RPMI8226 (cell line): Measurements from ENCODE around the gene GNAQ.

Experiments used
- DNase-seq: peaks from one replicate; pipeline ENCODE4 v3.0.0-alpha.2; 2015

GNAQ gene

DNA sequence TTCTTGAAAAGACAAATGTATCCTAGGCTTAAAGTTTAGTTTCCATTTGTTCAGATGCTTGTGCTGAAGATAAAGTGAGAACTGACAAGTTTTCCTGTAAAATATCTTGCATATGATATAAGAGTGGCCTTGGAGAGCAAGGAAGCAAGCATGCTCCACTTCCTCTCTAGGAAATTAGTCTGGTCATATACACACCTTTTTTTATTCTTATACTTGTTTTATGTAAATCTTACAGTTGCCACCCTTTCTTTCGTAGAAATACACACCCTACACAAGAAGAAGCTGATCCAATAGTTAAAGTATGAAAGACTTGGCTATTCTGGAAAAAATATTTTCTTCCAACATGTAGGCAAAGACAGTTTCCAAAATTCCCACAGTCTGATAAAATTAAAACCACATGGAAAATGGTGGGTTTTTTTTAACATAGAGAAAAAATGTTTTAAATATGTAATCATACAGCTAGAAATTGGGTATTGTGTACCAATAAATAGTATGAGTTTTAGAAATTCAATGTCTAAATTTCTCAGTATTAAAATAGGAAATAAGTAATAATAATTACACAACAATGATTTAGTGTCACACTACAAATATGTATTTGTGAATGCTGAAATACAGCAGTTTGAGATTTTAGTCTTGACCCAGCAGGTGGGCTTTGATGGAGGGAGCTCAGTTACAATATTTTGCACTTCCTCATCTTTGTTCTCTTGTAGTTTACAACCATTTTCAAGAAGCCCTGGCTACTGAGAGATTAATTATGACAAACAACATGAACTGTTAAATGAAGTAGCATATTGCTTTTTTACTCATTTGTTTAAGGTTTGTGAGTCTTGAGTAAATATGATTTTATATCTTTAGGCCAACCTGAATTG lies 197.8 kb downstream of the GNAQ start:
- no peak for DNase-seq

DNA sequence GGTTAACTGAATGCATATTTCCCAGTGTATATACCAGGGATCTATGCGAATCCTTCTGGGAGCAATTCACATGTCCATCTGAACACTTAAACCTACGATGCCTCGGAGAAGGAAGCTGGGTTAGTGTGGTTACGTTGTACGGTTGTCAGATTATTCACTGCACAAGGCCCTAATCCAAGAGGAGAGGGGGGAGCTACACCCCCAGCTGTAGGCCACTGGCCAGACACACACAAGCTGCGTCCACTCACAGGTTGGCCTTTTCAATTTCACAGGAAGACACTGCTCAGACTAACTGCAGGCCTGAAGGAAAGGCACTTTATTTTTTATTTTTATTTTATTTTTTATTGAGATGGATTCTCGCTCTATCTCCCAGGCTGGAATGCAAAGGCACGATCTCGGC lies 199.0 kb downstream of the GNAQ start:
- no peak for DNase-seq

DNA sequence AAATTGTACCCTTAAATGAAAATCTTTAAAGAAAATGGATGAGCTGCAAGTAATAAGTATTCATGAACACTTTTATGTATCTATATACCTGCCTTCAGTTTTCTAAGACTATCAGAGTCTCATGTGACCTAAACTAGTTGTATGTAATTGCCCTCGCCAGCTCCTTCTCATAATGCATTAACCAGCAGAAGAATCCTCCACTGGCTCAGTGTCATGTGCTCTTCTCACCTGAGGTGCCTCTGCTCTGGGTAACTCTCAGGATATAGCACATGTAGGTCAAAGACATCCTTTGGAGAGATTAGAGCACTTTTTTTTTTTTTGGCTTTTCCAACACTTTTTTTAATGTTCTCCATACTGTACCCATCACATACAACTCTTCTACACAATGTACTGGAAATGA lies 199.8 kb downstream of the GNAQ start:
- no peak for DNase-seq

DNA sequence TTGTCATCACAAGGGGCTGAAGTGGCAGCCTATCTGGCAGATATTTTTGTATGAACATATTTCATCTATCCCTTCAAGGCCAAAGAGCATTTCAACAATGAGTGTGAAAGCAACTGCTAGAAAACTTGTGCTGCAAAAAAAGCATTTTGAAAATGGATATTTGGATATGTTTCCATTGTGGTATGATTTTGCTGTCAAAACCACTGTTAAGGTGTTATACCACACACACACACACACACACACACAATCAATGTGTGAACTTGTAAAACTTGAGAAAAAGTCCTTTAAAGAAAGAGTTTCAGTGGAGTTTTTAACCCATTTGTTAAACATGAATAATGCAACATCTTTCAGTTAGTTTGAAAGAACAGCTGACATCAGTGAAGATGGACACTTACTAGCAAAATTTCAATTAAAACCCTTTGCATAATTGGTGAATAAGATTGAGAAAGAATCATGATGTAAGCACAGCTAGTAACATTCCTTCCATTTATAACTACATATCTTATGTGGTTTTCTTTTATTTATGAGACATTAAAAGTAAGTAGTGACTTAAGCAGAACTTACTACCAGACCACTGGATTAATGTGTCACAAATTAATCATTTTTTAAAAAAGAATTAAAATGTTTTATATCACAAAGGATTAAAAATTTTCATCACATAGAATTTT lies 200.9 kb downstream of the GNAQ start:
- DNase-seq: no peak

DNA sequence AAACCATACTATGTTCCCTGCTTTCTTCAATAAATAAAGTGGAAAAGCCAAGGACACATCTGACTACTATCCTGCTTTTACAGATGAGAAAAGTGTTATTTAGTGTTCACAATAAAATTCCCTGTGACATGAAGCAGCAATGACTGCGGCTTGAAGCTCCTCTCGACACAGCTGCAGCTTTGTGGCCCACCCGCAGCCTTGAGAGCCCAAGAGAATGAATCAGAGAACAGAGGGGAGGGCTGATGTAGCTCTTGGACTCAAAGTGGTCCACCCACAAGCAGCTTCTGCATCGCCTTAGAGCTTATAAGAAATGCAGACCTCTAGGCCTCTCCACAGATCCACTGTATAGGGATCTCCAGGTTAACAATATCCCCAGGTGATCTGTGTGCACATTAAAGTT lies 202.2 kb downstream of the GNAQ start:
- DNase-seq: no peak

DNA sequence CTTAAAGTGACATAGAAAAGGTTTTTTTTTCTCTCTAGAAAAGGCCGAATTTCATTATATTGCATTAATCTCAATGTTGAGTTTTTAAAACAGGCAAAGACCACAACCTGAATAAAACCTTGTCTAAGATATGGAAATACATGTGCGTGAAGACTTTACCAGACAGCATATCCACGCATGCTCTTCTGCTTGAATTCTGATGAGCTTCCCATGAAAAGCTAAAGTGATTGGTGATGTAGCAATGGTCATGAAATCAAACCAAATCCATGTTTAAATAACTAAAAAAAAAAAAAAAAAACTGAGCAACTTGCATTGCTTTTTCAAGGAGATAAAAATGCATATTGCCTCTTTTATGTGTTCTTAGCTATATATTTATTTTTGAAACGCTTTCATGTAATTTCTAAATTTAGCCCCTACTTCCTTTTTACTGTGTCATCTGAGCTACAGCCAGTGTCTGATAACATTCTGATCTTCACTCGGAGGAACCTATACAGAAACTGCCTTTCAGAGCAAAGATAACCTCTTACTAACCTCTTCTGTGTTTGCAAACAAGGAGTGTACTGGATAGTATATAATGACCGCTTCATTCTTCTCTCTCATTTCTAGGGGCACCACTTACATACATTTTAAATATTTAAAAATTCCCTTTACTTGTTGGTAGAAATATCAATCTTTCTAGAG lies 204.4 kb downstream of the GNAQ start:
- no peak for DNase-seq

DNA sequence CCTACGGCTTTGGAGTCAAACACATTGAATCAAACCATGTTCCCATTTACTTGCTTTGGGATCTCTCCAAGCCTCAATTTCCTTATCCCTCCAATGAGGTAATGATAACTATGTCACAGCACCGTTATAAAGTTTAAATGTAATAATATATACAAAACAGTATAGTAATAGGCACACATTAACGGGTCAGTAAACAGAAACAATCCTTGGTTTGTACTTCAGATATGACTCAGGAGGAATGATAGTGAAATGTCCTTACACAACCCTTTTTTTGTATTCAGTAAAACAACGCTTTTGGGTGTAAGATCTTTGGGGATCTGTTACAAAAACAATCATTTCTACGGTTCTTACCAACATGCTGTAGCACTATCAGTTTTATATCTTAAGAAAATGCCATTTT lies 205.0 kb downstream of the GNAQ start:
- DNase-seq: no peak

DNA sequence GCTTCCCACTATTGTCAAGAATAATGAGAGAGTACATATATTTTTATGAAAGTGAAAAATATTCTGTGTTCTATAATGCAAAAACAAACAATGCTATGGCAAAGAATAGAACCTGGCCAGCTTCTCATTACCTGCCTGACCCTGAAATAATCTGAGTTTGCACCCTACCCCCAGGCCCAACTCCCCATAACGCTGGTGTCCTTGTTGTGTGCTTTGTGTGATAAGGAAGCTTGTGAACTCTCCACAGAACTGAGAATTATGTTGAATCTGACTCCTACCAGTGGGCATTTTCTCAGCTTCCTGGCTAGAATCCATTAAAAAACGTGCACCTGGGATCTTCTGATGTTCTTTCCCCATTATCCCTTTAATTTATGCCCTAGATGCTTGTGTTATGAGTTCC lies 205.5 kb downstream of the GNAQ start:
- no peak for DNase-seq

DNA sequence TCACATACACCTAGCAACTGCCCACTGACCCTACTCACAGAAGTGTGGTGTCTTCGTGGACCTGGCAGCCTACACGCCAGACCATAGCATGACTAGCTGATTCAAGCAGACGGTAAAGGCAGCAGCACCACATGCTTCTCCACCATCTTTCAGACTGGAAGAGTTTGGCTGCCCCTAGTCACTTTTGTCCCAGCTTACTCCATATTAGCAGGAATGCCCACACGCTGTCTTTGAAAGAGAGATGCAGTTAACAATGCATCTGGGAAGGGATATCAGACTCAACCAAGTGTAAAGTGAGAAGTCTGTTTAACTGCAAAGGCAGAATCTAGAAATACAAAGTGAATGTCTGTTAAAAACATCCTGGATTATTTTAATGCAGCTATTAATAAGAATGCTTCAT lies 206.2 kb downstream of the GNAQ start:
- no peak for DNase-seq

DNA sequence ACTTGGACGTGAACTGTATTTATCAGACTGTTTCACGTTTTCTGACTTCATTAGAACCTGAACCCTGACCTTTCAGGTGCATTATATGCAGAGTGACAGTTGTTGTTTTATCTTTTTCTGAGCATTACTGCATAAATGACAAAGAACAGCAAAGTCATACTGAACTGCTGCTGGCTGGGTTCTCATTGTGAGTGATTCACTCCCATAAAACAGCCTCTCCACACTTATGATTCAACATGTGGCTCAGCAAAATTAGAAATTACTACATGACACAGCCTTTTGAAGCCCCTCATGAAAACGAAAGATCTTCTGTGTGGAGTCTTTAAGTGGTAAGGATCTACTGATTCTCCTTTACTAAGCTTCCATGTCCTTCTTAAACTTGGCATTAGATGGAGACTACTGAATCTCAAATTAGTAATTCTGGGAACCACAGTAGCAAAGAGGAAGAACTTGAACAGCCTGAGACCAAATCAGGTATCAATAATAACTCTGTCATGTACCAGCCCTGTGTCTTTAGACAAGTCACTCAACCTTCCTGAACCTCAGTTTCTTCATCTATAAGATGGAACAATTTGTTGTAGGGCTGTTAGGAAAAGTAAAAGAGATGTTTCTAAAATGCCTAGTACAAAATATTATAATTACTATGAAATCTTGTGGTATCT lies 211.2 kb downstream of the GNAQ start:
- no peak for DNase-seq

DNA sequence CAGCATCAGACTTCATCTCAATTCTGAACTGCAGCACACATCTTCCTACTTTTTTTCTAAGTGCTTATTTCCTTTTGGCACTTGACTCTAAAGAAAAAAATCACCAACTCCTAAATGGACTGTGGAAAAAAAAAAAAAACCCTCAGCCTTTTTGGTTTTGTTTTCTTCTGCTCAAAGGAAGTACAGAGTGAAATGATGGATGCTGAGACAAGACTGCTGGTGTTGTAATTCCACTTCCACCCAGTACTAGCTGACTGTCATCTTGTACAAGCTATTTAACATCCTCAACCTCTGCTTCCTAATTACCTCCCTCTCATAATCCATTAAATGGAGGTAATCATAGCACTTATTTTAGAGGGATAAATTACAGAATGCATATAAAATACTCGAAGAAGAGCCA lies 212.0 kb downstream of the GNAQ start:
- no peak for DNase-seq

DNA sequence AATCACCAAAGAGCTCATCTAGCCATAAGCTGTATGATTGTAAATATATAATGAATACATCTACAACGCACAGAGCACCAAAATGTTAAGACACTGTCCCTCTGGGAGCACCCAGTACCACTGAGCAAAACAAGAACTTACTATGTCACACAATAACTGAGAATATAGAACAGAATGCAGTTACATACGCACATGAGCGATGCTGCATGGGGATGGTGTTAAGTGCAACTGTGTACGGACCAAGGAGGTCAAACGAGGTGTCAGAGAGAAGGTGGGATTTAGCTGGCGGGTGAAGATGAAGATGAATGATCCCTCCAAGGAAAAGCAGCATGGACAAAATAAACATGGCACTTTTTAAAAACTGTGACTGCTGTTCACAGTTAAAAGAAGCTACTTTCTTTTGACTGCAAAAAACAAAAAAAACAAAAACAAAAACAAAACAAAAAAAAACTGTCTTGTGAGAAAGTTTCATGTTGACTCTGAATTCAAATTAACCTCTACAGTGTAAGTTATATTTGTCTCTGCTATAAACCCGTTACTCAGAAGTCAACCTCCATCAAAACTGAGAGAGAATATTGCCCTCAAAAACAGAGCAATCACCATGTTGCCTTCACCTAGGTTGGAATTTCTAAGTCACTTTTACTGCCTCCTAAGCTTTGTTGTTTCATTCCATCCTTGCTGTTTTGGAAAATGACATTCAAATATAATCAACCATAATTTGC lies 213.9 kb downstream of the GNAQ start:
- no peak for DNase-seq

DNA sequence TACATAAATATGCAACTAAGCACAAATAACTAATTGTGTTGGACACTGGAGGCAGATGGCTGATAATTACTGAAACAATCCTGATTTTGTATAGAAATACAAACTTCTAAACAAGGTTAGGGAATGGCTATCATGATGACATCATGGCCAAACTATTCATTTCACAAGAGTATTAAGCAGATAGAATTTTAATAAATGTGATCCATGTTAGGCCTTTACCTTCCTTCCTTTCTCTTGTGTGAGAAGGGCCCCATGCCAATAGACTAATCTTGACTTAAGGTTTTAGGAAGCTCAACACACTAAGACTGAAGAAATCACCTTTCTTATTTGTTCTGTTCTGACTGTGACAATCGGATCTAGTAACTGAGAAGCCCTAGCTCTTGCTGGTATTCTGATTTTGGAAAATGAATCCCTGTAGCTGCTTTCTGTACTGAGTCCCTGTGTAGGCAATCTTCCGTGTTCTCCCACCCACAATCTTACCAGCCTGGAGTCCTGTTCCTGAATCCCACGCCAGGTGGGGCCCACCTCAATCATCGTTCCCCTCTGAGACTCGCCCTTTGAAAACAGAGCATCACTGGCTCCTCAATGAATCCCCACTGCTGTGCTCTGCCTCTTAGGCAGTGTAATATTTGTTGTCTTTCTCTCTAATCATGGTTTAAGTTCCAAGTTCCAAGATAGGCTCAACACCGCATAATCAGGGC lies 214.8 kb downstream of the GNAQ start:
- DNase-seq: no peak

DNA sequence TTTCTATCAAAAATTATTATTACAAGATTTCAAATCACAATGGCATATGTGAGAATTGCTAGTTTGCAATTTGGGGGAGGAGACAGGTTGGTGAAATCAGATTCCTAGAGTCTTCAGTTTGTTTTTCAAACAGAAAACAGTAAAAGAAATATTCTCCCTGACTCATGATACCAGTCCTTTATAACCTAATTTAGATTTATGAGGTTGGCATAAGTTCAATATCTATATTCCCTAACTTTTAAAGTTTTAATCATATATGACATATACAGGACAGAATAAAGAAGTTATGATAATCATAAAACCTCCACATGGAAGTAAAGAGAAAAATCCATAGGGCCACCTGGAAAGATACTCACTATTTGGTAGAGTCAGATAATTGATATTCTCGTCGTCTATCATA lies 216.4 kb downstream of the GNAQ start:
- no peak for DNase-seq

DNA sequence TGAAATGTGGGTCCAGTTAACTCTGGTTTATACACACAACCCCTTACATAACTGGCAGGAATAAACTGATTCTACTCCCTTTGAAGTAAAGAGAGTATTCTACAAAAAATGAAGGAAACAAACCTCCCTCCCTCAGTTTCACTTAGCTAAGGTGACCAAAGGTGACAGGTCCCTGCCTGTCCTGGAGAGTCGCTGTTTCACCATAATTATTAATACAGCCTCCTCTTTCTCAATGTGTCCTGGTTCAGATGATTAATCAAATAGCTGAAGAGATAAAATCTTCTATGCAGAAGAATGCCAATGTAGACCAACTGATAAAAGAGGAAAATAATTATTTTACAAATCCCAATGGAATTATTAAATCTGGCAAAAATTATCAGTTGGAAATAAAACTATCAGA lies 219.8 kb downstream of the GNAQ start:
- DNase-seq: no peak

DNA sequence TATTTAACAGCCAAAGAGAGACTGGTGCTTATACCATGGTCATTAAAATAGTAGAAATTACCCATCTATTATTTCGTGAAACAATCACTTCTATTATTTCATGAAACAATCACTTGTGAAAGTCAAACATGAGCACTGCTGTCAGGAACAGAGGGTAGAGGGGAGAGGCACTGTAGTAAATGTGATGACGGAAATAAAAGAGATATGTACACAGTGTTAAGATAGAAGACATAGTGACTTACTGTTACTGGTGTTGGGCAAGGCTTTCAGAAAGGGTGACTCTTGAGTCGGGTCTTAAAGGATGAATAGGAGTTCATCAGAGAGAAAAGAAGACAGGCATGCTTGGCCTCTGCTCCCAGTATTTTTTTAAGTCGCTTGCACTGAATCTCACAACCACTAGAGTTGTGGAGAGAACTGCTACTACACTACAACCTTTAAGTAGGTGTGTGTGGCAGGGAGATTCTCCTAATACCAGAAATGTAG lies 220.9 kb downstream of the GNAQ start:
- DNase-seq: no peak

DNA sequence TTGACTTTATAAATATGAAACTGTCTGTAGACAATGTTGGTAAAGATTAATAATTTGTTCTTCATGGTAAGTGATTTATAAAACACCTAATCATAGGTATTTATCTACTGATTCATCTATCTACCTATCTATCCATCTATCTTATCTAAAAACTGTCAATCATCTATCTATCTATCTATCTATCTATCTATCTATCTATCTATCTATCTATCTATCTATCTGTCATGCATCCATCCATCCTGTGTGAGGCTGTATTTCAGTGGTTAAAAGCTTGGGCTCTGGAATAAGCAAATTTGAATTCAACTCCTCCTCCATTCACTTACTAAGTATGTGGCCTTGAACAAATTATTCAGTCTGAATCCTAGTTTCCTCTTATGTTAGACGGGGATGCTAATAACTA lies 221.6 kb downstream of the GNAQ start:
- DNase-seq: no peak

DNA sequence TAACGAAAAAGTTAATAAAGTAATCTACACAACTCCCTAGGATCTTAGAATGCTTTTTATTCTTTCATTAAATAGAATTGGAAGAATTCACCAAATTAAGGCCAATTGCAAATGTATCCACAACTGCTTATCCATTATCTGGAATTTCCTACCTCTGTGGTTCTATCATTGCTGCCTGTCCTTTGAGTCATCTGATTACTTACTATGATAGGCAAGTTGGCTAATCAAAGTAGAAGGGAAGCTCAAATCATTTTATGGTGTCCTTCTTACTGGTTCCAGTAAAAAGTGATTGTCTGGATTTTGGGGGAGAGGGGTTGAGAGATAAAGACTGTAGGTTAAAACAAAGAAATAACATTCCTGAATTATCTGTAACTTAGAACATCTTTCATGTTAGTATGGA lies 222.1 kb downstream of the GNAQ start:
- no peak for DNase-seq

DNA sequence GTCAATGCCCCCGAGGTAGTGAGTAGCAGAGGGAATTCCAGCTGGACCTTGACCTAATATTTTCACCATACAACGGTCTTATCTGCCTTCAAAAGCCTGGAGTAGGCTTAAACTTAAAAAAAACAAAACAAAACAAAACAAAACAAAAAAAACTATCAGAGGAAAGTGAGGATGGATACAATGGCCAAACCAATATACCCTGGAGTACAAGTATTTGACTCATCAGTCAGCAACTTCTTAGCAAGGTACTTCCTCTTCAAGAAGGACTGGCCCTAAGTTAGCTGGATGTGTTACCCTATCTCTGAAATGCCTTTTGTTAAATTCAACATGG lies 222.9 kb downstream of the GNAQ start:
- DNase-seq: no peak

DNA sequence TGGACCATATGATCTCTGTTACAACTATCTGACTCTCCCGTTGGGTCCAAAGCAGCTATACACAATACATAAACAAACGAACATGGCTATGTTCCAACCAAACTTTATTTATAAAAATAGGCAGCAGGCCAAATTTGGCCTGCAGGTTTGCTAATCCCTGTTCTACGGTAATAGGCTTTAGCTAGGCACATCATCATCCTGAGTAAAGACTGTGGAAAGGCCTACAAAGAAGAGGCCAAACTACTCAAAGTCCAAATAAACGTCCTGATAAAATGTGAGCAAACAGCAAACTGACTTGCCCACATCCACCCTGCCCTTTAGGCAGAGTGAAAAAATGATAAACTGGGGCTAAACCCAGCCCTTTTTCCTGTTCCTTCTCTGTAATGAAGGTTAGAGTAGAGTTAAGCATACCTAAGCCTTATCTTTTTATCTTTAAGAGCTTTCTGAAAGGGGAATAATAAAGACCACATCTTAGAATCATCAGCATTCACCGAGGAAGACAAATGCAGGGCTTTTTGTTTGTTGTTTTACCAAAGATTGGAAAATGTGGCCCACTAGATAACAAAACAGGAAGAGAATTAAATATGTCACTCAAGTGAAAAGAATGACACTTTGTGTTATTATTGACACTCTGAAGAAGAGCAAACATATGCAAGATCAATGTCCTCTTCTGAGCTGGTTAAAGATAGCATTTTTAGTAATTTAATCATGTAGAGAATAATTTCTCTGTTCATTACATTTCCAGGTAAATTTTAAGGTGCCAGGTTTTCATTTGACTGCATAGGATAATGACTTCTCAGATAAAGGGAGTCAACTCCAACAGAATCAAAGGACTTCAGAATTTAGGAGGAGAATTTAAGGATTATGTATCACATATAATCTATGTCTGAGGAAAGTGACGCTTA lies 223.5 kb downstream of the GNAQ start:
- no peak for DNase-seq

DNA sequence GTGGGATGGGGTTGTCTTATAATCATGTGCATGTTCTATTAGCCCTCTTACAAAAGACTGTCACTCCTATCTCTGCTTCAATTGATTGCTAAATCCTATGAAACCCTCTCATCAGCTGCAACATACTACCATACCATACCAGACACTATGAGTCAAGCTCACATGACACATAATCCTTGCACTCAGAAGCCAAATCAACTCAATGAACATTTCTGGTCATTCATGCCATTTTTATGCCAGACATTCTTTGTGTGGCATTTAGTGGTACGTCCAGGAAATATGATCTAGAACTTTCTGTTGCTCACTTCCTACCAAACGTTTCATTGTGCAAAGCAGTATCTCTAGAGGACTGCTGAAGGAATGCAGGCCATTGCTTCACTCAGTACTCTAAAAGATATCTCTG lies 224.3 kb downstream of the GNAQ start:
- no peak for DNase-seq
